ENCODE data around the gene CBX5. TPM values are rescaled to one million over a fixed set of nuclear protein-coding genes. Genes with fewer than 3 reads are reported as not detected.

The CBX5 gene
- total RNA-seq, 2 experiments from 2014 or later = 125 to 128 TPM

DNA sequence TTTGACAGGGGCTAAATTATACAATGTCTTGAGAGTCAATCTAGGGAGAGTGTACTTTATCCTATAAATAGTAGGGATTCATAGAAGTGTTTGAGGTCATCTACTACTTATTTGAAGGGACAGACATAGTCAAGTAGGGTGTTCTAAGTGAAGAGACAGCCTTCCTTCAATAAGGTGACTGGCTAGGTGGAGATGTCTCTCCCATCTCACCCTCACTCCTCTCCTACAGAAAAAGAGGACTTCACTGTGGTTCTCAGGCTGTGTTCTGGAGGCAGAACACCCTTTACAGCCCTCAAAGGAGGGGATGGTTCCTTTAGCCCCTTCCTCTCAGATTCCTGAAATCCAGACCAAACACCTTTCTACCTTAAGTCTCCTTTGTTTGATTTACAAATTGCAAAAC is 23.7 kb upstream of the CBX5 start:
- TF ChIP-seq, protein P1, sequence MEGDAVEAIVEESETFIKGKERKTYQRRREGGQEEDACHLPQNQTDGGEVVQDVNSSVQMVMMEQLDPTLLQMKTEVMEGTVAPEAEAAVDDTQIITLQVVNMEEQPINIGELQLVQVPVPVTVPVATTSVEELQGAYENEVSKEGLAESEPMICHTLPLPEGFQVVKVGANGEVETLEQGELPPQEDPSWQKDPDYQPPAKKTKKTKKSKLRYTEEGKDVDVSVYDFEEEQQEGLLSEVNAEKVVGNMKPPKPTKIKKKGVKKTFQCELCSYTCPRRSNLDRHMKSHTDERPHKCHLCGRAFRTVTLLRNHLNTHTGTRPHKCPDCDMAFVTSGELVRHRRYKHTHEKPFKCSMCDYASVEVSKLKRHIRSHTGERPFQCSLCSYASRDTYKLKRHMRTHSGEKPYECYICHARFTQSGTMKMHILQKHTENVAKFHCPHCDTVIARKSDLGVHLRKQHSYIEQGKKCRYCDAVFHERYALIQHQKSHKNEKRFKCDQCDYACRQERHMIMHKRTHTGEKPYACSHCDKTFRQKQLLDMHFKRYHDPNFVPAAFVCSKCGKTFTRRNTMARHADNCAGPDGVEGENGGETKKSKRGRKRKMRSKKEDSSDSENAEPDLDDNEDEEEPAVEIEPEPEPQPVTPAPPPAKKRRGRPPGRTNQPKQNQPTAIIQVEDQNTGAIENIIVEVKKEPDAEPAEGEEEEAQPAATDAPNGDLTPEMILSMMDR (IDR thresholded peaks at IDR 0.05) = no peak
- ATAC-seq = no peak
- no peak for DNase-seq
- intact Hi-C loops (cut with micrococcal nuclease) = no loop called here
- no peak overlapping the region for H3K4me3 Mint-ChIP-seq
- ChIA-PET CTCF (no interaction called here), POLR2A (no interaction called here)
- peaks cover 40% of the 10 kb centered on the region for H3K27me3 Mint-ChIP-seq
- no peak overlapping the region for H3K27ac Mint-ChIP-seq
- no peaks in the 10 kb centered on the region for H3K9me3 Mint-ChIP-seq
- no peaks in the 10 kb centered on the region for H3K36me3 Mint-ChIP-seq (ENCODE audit: low read depth)
- H3K4me1 Mint-ChIP-seq (ENCODE audit: low read depth) = peaks cover 12% of the 10 kb centered on the region

DNA sequence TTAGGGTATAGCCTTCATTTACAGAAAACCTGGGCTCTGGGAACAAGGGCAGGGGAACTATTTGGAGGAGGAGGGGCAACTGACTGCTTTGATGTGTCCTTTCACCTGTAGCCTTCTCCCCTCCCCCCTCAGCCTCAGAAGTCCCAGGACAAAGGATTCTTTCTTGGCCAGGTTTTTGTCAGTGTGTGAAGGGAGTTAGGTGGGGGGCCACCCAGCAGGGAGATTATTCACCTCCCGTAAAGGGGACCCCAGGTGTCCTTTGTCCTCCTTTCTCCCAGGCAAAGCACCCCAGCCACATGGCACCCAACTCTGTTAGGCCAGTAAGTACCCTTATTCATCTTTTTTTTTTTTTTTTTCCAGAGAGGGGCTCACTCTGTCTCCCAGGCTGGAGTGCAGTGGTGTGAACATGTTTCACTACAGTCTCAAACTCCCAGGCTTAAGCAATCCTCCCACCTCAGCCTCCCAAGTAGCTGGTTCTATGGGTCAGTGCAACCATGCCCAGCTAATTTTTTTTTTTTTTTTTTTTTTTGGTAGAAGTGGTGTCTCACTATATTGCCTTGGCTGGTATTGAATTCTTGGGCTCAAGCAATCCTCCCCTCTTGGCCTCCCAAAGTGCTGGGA is 21.6 kb upstream of the CBX5 start:
- POLR2A ChIA-PET = interaction anchor here (0.7 to 3.3 kb wide), 5 partner anchors 13 to 215 kb away, joined by 3 to 33 read pairs (median 4); partner anchors contain the start of genes CBX5 and HNRNPA1
- H3K4me3 Mint-ChIP-seq = no peak overlapping the region

DNA sequence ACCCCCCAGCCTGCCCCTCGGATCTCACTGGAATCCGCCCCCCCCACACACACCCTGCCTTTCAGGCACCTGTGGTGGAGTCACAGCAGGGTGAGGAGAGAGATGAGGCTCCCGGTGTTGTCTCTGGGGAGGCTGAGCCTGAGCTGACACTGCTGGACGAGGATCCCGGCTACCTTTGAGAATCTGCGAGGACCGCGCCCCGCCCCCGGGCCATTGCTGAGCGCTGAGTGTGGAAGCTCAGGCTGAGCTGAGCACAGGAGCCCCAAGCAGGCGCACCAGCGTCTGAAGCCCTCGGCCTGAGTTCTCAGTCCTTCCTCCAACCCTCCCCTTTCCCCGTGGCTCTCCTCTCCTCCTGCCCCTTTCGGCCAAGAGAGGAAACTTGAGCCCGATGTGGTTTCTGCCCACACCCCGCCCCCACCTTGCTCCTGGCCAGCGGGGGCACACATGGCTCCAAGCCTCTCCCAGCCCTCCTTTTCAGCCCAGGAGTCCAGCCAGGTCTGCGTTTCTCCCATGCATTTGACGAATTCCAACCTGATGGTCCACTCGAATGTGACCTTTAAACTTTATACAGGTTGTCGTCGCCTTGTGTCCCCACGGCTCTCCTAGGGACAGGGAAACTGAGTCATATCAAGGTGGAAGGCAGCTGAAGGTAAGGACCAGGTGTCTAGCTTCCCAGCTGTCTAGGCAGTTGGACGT is 21.0 kb upstream of the CBX5 start, which contains the start of gene NFE2:
Gene NFE2 (minus strand): TSS at position 284 of the 696 bp plus-strand sequence. CDS start 5,767 bp downstream, outside the sequence.
- TF ChIP-seq, protein P1 (IDR thresholded peaks at IDR 0.05) = no peak
- ATAC-seq (peak; percentile 69), DNase-seq (peak; percentile 55)
- ChIA-PET POLR2A (interaction anchor here (1.0 to 3.3 kb wide), 3 partner anchors 12 to 19 kb away, joined by 4 to 33 read pairs (median 5); no protein-coding TSS in a partner anchor), CTCF (interaction anchor here (0.6 to 3.5 kb wide), 9 partner anchors 9 to 139 kb away, joined by 3 to 14 read pairs (median 6); partner anchors contain the start of gene COPZ1)
- Mint-ChIP-seq H3K36me3 (ENCODE audit: low read depth) (no peaks in the 10 kb centered on the region), H3K27me3 (peaks cover 45% of the 10 kb centered on the region), H3K4me1 (ENCODE audit: low read depth) (peaks cover 10% of the 10 kb centered on the region), H3K27ac (no peak within 1 kb of the TSS), H3K4me3 (no peak within 1 kb of the TSS), H3K9me3 (no peaks in the 10 kb centered on the region)
- intact Hi-C loops (cut with micrococcal nuclease) = no loop called here

More for the DNA sequence above, 21.6 kb upstream of the CBX5 start:
- H3K27ac Mint-ChIP-seq = no peak overlapping the region
- no peaks in the 10 kb centered on the region for H3K9me3 Mint-ChIP-seq
- peaks cover 45% of the 10 kb centered on the region for H3K27me3 Mint-ChIP-seq
- CTCF ChIA-PET = interaction anchor here (0.9 to 3.5 kb wide), 11 partner anchors 8 to 138 kb away, joined by 3 to 14 read pairs (median 4); partner anchors contain the start of gene COPZ1
- no peak for DNase-seq
- peaks cover 10% of the 10 kb centered on the region for H3K4me1 Mint-ChIP-seq (ENCODE audit: low read depth)
- intact Hi-C loops (cut with micrococcal nuclease) = no loop called here
- no peaks in the 10 kb centered on the region for H3K36me3 Mint-ChIP-seq (ENCODE audit: low read depth)
- no peak for ATAC-seq
- TF ChIP-seq, protein P1 (IDR thresholded peaks at IDR 0.05) = no peak

DNA sequence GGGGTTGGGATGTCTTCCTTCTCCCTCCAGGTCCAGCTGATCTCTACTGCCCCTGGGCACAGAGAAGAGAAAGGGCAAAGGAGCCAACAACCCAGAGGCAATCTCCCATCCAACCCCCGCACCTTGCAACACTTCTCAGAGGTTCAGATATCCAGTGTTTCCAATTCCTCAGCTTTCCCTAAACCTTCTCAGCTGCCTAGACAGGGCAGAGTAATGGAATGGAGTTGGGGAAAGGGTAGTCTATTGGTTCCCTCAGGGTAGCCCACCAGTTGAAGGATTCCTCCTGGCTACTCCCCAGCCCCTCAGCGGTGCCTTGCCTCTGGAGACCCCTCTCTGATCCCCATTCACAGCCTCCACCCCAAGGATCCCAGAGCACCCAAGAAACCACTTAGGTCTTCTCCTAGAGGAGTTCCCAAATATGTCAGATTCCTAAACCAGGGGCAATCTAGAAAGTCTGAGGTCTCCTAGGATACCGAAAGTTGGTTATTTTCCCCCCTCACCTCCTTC is 20.4 kb upstream of the CBX5 start:
- no peak for DNase-seq
- ATAC-seq = no peak
- intact Hi-C loops (cut with micrococcal nuclease) = no loop called here
- TF ChIP-seq, protein P1 (IDR thresholded peaks at IDR 0.05) = no peak
- CTCF ChIA-PET = interaction anchor here (1.5 to 3.5 kb wide), 10 partner anchors 9 to 80 kb away, joined by 5 to 14 read pairs (median 9); partner anchors contain the start of gene COPZ1
- Mint-ChIP-seq H3K27me3 (peaks cover 45% of the 10 kb centered on the region), H3K27ac (no peak overlapping the region), H3K36me3 (ENCODE audit: low read depth) (no peaks in the 10 kb centered on the region), H3K4me1 (ENCODE audit: low read depth) (peaks cover 10% of the 10 kb centered on the region), H3K9me3 (no peaks in the 10 kb centered on the region), H3K4me3 (no peak overlapping the region)
- POLR2A ChIA-PET = interaction anchor here (1.0 to 3.3 kb wide), 5 partner anchors 12 to 57 kb away, joined by 3 to 33 read pairs (median 6); no protein-coding TSS in a partner anchor

All from activated CD8-positive, alpha-beta T cell treated with anti-CD3 and anti-CD28 coated beads for 36 hours (primary cell).